ENCODE data around the gene C17orf75. TPM values are rescaled to one million over a fixed set of nuclear protein-coding genes. Genes with fewer than 3 reads are reported as not detected.
A peak's percentile ranks its signal among the peaks of the same experiment; 100 is the strongest.

The C17orf75 gene
- total and polyA plus RNA-seq, 2 of the 4 experiments (the other 2 are of a cell fraction) = 11.5 to 16.1 TPM

GRCh38 chr17:32342603-32343325, 791 bp upstream of the C17orf75 start (continued):
- TF ChIP-seq MXI1 (IDR thresholded peaks at IDR 0.05; ENCODE audit: borderline replicate concordance, low read depth, low read length) = no peak

DNA sequence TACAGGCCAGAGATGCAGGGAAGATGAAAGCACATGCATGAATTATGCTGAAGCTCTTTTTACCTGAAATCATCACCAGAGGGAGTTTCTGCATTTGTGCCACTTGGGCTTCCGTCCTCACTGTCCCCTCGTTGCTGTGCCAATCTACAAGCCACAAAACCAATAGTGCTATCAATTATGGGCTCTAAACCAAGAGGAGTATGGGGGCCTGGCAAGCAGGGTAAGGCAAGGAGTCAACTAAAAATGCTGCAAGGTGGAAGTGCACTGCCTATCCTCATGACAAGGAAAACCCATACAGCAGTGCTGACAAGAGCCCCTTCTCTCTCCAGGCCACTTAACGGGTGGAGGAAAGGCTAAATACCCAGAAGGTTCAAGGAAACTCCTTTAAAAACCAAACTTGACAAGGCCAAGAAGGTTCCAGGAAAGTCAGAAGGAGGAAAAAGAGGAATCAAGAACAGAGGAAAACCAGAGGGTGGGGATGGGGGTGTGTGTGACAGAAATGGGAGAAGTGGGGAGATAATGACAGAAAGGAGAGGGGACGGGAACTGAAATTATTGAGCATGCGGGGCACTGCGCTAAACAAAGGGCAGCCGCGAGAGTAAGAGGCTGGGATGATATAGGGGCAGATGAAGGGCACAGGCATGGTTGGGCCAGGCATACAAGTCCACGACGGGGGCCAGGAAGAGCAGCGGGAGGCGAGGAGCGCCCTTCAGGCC, 674 bp downstream of the C17orf75 start:
- Histone ChIP-seq H4K20me1 (ENCODE audit: insufficient read depth, low read length) (no peaks in the 10 kb centered on the region), H2AK9ac (replicated peaks; ENCODE audit: low read depth, low read length, poor library complexity) (peak overlapping the region; percentile 99), H4K5ac (ENCODE audit: low read depth, low read length) (peak overlapping the region; percentile 94), H3K14ac (replicated peaks; ENCODE audit: low read depth, low read length) (peak overlapping the region; percentile 91), H3K23ac (ENCODE audit: low read depth, low read length) (peak overlapping the region; percentile 94), H3K9me1 (ENCODE audit: insufficient read depth, low read length) (peaks cover 7% of the 10 kb centered on the region), H3K27me3 (ENCODE audit: control insufficient read depth, insufficient read depth, low read length) (no peaks in the 10 kb centered on the region), H3K4me2 (ENCODE audit: low read depth, low read length) (peak overlapping the region; percentile 90), H3K36me3 (ENCODE audit: control insufficient read depth, insufficient read depth, low read length) (peaks cover 10% of the 10 kb centered on the region), H2AFZ (replicated peaks; ENCODE audit: low read length, poor library complexity) (peak overlapping the region; percentile 99), H3K27ac (ENCODE audit: insufficient read depth, low read length) (peak overlapping the region; percentile 87), H3K4me3 (ENCODE audit: insufficient read depth, low read depth, low read length) (peak overlapping the region; percentile 96), H3K9ac (ENCODE audit: low read depth, low read length) (peak overlapping the region; percentile 99), H2BK5ac (ENCODE audit: low read depth, low read length, poor library complexity, severe bottlenecking) (peak overlapping the region; percentile 71), H2BK20ac (ENCODE audit: low read depth, low read length) (0 out of 2 replicates have a peak overlapping the region, but pooled peaks have one; percentile 20), H3K18ac (ENCODE audit: low read depth, low read length) (peak overlapping the region; percentile 40; the same call in 1 of the 2 replicates), H3K4me1 (ENCODE audit: control insufficient read depth, insufficient read depth, low read length) (peaks cover 3% of the 10 kb centered on the region), H3K56ac (ENCODE audit: extremely low read depth, insufficient read depth, low read length) (peak overlapping the region; percentile 68), H4K8ac (ENCODE audit: low read depth in 2 of 2, low read length in 2 of 2) (peak overlapping the region; percentile 87 to 96), H4K91ac (ENCODE audit: insufficient read depth, low read depth, low read length) (peak overlapping the region; percentile 79), H2AK5ac (ENCODE audit: low read depth, low read length) (peak overlapping the region; percentile 96), H2BK15ac (ENCODE audit: low read depth, low read length) (no peak overlapping the region), H3K79me1 (ENCODE audit: low read depth in 1 of 2, low read length in 2 of 2) (peaks cover 10 to 22% of the 10 kb centered on the region in 2 experiments), H3K4ac (ENCODE audit: low read depth, low read length) (peak overlapping the region; percentile 92), H3K9me3 (ENCODE audit: control insufficient read depth, insufficient read depth, low read length) (no peaks in the 10 kb centered on the region), H2BK120ac (ENCODE audit: low read depth, low read length) (peak overlapping the region; percentile 26; the same call in 1 of the 2 replicates)
- ChIA-PET CTCF (interaction anchor here (1.2 kb wide), 1 partner anchor 9 kb away, joined by 3 read pairs; no protein-coding TSS in a partner anchor), POLR2A (ENCODE audit: unreplicated experiment) (interaction anchor here (0.6 kb wide), 1 partner anchor 10 kb away, joined by 3 read pairs; no protein-coding TSS in a partner anchor)
- DNase-seq = no peak
- ATAC-seq (ENCODE audit: low read depth) = peak; percentile 2; the same call in 1 of the 2 replicates
- BruUV-seq (replicated peaks) = no TSS peak
- dilution Hi-C loops (cut with HindIII; ENCODE audit: low sequenced_read_pairs, unreplicated experiment) (no loop called here), intact Hi-C loops (cut with micrococcal nuclease) (no loop called here), in situ Hi-C loops (cut with MboI; ENCODE audit: low sequenced_read_pairs) (no loop called here)
- TF ChIP-seq MXI1 (IDR thresholded peaks at IDR 0.05; ENCODE audit: borderline replicate concordance, low read depth, low read length) = peak; percentile 49; the same call in 1 of the 2 replicates
- no peak for TF ChIP-seq USF2 (IDR thresholded peaks at IDR 0.05; ENCODE audit: low read depth, low read length)
- 3% methylated on average over 5 of the region's 13 CpGs; no CpG with 5 or more reads in 1 of the 2 experiments for WGBS, 2 experiments (ENCODE audit: extremely low coverage in 2 of 2, insufficient read length in 1 of 2)
